Left ventricle myocardium inferior (tissue), 1 donor: ENCODE measurements around the gene SND1. TPM values are rescaled to one million over a fixed set of nuclear protein-coding genes. Genes with fewer than 3 reads are reported as not detected.

Experiments
- DNase-seq: peaks from one replicate; pipeline ENCODE4 v3.0.0-alpha.2; 2020
- H3K27ac ChIP-seq: fragments of 200-600 bp; replicated peaks from 2 replicates; pipeline ENCODE4 v1.8.0; 2021
- H3K27me3 ChIP-seq: fragments of 200-600 bp; 2 replicates; pipeline ENCODE4 v1.8.0; 2021; ENCODE audit warnings: low read depth
- H3K36me3 ChIP-seq: fragments of 200-600 bp; 2 replicates; pipeline ENCODE4 v1.8.0; 2021
- H3K4me1 ChIP-seq: fragments of 200-600 bp; 2 replicates; pipeline ENCODE4 v1.8.0; 2021
- H3K4me3 ChIP-seq: fragments of 200-600 bp; 2 replicates; pipeline ENCODE4 v1.8.0; 2021; ENCODE audit warnings: mild to moderate bottlenecking, moderate library complexity
- H3K9me3 ChIP-seq: fragments of 200-600 bp; replicated peaks from 2 replicates; pipeline ENCODE4 v1.8.0; 2021
- intact Hi-C: fragments of 100-400 bp; cut with micrococcal nuclease; formaldehyde crosslinking; loops from one replicate; pipeline ENCODE4 v1.11.0; 2022
- total RNA-seq: library from RNA; stranded (reverse); fragmentation: NEBNext Ultra II Directional; extraction: Animal tissue kit (Norgen Biotek cat#: 25700); gene quantifications from one replicate; pipeline ENCODE4 v1.2.1, GENCODE V29; 2021
- TF ChIP-seq, protein P1 (sequence below): fragments of 200-600 bp; IDR thresholded peaks from 2 replicates; pipeline ENCODE4 v1.8.0; 2021; ENCODE audit warnings: antibody characterized with exemption, mild to moderate bottlenecking, borderline replicate concordance
- donor health status: DM: no; HTN: yes; CAD: no; lungs with severe emphysema.

The SND1 gene
- total RNA-seq, 1 donor from 2014 or later: 71.6 TPM

DNA sequence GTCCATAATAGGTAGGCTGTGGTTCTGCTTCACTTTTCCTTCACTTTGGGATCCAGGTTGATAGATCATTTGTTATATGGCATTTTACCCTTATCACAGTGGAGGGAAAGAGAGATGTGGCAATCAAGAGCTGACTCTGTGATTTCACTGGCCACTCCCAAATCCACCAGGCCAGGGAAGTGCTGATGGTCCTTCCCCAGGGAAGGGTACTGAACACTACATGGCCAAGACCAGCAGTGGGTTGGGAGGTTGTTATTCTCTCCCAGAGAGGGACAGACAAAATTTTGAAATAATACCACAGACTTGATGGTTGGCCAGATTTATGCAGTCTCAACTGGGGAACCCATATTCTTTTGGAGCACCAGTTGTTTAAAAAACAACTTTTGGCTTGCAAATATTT is 102.5 kb downstream of the SND1 start:
- Histone ChIP-seq H3K9me3 (no peaks in the 10 kb centered on the region), H3K27ac (no peak overlapping the region), H3K4me3 (no peak overlapping the region), H3K36me3 (no peaks in the 10 kb centered on the region), H3K27me3 (no peaks in the 10 kb centered on the region), H3K4me1 (peaks cover 27% of the 10 kb centered on the region)
- intact Hi-C loops: no loop called here
- no peak for DNase-seq
- TF ChIP-seq, protein P1, sequence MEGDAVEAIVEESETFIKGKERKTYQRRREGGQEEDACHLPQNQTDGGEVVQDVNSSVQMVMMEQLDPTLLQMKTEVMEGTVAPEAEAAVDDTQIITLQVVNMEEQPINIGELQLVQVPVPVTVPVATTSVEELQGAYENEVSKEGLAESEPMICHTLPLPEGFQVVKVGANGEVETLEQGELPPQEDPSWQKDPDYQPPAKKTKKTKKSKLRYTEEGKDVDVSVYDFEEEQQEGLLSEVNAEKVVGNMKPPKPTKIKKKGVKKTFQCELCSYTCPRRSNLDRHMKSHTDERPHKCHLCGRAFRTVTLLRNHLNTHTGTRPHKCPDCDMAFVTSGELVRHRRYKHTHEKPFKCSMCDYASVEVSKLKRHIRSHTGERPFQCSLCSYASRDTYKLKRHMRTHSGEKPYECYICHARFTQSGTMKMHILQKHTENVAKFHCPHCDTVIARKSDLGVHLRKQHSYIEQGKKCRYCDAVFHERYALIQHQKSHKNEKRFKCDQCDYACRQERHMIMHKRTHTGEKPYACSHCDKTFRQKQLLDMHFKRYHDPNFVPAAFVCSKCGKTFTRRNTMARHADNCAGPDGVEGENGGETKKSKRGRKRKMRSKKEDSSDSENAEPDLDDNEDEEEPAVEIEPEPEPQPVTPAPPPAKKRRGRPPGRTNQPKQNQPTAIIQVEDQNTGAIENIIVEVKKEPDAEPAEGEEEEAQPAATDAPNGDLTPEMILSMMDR: no peak

DNA sequence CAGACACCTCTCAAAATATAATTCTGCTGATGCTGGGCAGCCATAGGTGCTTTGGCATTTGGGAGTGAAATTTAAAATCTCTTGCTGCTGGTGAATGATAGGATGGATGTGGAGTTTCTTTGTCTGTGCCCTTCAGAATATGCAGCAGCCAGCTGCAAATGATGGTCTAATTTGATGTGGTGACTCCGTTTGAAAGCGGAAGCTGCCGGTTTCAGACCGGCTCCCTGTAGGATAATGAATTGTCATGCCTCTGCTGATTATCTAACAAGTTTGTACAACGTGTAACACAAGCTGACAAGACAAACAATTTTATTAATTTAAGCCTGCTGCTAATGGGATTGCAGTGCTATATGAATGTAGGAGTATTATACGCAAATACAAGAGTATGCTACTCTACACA is 103.5 kb downstream of the SND1 start:
- Histone ChIP-seq H3K9me3 (no peaks in the 10 kb centered on the region), H3K36me3 (no peaks in the 10 kb centered on the region), H3K4me3 (no peak overlapping the region), H3K27me3 (no peaks in the 10 kb centered on the region), H3K4me1 (peaks cover 27% of the 10 kb centered on the region), H3K27ac (no peak overlapping the region)
- DNase-seq: no peak
- TF ChIP-seq, protein P1: no peak
- intact Hi-C loops: no loop called here

DNA sequence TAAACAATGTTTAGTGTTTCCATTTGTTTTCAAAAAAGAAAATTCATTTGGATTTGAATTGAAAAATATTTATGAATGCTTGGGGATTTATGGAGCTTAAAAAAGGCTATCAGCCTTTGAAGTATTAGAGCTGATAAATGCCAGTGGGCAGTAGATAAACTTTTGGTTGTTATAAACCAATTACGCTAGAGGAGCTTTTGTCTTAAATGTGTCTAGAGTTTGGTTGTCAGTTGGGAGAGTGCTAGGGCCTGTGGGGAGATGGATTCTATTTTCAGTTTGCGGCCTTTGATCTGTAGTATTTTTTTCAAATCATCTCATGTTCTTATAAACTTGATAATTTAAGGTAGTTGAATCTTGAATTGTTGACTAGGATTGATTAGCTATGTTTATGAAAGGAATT is 104.0 kb downstream of the SND1 start:
- Histone ChIP-seq H3K9me3 (no peaks in the 10 kb centered on the region), H3K36me3 (no peaks in the 10 kb centered on the region), H3K27me3 (no peaks in the 10 kb centered on the region), H3K4me3 (no peak overlapping the region), H3K4me1 (peaks cover 23% of the 10 kb centered on the region), H3K27ac (no peak overlapping the region)
- DNase-seq: no peak
- intact Hi-C loops: no loop called here
- TF ChIP-seq, protein P1: no peak

DNA sequence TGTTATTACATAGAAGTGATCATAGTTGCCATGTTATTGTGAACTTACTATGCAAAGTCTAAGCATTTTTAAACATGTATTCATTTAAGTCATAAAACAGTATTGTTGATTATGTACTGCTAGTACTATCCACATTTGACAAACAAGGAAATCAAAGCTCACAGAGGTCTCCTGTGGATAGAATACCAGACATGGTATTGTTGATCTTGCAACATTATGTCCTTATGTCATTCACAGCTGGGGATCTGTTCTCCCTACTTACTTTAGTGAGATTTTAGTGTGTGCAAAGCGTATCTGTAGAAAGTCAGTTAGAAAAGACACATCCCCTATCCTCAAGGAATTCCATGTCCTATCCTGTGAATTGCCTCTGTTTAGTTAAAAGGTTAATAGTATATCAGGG is 106.1 kb downstream of the SND1 start:
- Histone ChIP-seq H3K36me3 (no peaks in the 10 kb centered on the region), H3K4me1 (peaks cover 18% of the 10 kb centered on the region), H3K27me3 (no peaks in the 10 kb centered on the region), H3K9me3 (no peaks in the 10 kb centered on the region), H3K27ac (no peak overlapping the region), H3K4me3 (no peak overlapping the region)
- intact Hi-C loops: no loop called here
- no peak for DNase-seq
- TF ChIP-seq, protein P1: no peak

DNA sequence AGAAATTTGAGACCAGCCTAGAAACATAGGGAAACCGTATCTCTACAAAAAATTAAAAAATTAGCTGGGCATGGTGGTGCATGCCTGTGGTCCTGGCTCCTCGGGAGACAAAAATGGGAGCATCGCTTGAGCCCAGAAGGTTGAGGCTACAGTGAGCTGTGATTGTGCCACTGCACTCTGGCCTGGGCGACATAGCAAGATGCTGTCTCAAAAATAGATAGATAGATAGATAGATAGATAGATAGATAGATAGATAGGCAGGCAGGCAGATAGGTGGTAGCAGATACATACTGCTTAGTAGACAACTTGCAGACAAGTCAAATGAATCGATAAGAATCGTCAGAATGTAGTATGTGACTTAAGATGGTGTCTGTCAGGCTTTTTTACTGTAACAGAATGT is 106.9 kb downstream of the SND1 start:
- H3K4me1 ChIP-seq: peaks cover 18% of the 10 kb centered on the region
- H3K4me3 ChIP-seq: no peak overlapping the region
- TF ChIP-seq, protein P1: no peak
- no peaks in the 10 kb centered on the region for H3K9me3 ChIP-seq
- no peaks in the 10 kb centered on the region for H3K36me3 ChIP-seq
- intact Hi-C loops: no loop called here
- H3K27me3 ChIP-seq: no peaks in the 10 kb centered on the region
- DNase-seq: no peak
- no peak overlapping the region for H3K27ac ChIP-seq

DNA sequence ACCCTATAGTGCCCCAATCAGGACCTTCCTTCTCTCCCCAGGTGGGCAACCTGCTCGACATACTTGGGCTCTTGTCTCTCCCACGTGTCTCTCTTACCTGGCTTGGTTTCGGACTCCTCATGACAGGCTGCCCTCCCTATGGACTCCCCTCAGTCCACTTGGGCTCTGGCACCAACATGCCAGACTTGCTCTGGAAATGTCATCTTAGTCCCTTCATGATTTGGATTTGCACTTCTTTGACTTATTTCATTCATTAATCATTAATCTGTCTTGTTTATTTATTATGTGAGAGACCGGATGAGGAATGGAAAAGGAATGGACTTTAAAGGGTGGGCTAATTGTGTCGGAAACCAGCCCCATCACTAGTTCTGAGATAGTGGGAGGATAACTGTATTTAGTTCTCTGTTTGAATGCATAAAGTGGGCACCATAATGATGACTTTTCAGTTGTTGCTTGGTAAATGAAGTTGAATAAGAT is 108.0 kb downstream of the SND1 start:
- TF ChIP-seq, protein P1: no peak
- Histone ChIP-seq H3K4me1 (peaks cover 11% of the 10 kb centered on the region), H3K36me3 (no peaks in the 10 kb centered on the region), H3K27me3 (no peaks in the 10 kb centered on the region), H3K9me3 (no peaks in the 10 kb centered on the region), H3K4me3 (no peak overlapping the region), H3K27ac (no peak overlapping the region)
- intact Hi-C loops: no loop called here
- no peak for DNase-seq
